Kidney epithelial cell (primary cell): ENCODE results near the gene GTPBP1. TPM values are rescaled to one million over a fixed set of nuclear protein-coding genes. Genes with fewer than 3 reads are reported as not detected.
A peak's percentile ranks its signal among the peaks of the same experiment; 100 is the strongest.

ENCODE experiments used
- DNase-seq: peaks from one replicate; pipeline ENCODE4 v3.0.0-alpha.2; 2010; ENCODE audit warnings: low read depth
- H3K27me3 ChIP-seq: 2 replicates; pipeline ENCODE4 v1.6.0; 2011; ENCODE audit warnings: low read length; ENCODE audit not compliant: control insufficient read depth, insufficient read depth
- H3K36me3 ChIP-seq: 2 replicates; pipeline ENCODE4 v1.5.1; 2011; ENCODE audit warnings: low read length; ENCODE audit not compliant: control insufficient read depth, insufficient read depth
- H3K4me3 ChIP-seq: 2 replicates; pipeline ENCODE4 v1.5.1; 2011; ENCODE audit warnings: low read depth, mild to moderate bottlenecking, control low read depth, low read length
- total RNA-seq: library from RNA; depleted of rRNA; stranded (reverse); fragments of >200 nt; gene quantifications from 2 replicates; pipeline ENCODE4 v1.2.3, GENCODE V29; 2015
- TF ChIP-seq, protein P1 (sequence below): IDR thresholded peaks from 2 replicates; pipeline ENCODE4 v1.5.1; 2011; ENCODE audit warnings: mild to moderate bottlenecking, moderate library complexity, low read length, control low read depth, inconsistent platforms; ENCODE audit not compliant: insufficient read depth, poor library complexity, severe bottlenecking

GTPBP1 gene
- total RNA-seq, 1 donor from 2014 or later, result 33.0 TPM

GRCh38 chr22:38700270-38700788 is 5.4 kb upstream of the GTPBP1 start:
- DNase-seq, result no peak

DNA sequence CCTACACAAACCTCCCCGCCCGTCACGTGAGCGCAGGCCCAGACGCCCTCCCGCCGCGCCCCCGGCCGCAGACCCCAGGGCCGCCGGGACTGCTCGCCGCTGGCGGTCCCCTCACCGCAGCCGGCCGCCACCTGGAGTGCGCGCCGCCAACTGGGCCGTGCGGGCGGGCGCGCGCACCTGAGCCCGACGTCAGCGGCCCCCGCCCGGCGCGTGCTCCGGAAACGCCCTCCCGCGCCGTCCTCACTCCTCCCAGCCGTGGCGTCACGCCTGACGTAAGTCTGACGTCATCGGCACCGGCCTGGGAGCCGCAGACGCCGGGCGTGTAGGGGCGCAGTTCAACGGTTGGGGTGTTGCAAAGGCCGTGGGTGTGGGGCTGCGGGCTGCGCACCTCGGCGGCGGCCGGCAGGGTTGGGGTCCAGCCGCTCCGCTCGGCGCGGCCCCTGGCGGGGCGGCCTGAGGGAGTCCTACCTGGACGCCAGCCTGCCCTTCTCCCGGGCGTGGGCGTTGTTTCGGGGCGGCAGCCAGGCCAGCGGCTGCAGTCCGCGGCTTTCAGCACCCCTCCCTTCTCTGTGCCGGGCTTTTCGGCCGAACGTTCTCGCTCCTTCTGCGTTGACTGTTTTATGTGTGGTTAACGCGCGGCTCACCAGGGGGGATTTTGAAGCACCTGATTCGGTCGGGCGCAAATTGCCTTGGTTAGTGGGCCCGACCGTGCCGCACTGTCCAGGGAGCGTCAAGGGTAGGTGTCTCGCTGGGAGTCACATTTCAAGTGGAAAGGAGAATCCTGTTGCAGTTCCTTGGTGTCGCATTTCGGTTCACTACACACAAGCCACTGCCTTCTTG is 4.7 kb upstream of the GTPBP1 start, which contains the start of gene JOSD1:
Gene JOSD1, minus strand, starts transcription at position 155 of the 840 bp plus-strand sequence. CDS start 956 bp downstream, outside the sequence.
- Histone ChIP-seq H3K4me3 (peak within 1 kb of the TSS; percentile 59), H3K36me3 (no peaks in the 10 kb centered on the region), H3K27me3 (no peaks in the 10 kb centered on the region)
- TF ChIP-seq, protein P1, sequence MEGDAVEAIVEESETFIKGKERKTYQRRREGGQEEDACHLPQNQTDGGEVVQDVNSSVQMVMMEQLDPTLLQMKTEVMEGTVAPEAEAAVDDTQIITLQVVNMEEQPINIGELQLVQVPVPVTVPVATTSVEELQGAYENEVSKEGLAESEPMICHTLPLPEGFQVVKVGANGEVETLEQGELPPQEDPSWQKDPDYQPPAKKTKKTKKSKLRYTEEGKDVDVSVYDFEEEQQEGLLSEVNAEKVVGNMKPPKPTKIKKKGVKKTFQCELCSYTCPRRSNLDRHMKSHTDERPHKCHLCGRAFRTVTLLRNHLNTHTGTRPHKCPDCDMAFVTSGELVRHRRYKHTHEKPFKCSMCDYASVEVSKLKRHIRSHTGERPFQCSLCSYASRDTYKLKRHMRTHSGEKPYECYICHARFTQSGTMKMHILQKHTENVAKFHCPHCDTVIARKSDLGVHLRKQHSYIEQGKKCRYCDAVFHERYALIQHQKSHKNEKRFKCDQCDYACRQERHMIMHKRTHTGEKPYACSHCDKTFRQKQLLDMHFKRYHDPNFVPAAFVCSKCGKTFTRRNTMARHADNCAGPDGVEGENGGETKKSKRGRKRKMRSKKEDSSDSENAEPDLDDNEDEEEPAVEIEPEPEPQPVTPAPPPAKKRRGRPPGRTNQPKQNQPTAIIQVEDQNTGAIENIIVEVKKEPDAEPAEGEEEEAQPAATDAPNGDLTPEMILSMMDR, result no peak
- peak; percentile 56 for DNase-seq

More at GRCh38 chr22:38700270-38700788, 5.4 kb upstream of the GTPBP1 start:
- no peaks in the 10 kb centered on the region for H3K27me3 ChIP-seq
- peak overlapping the region; percentile 59 for H3K4me3 ChIP-seq
- TF ChIP-seq, protein P1, result no peak
- H3K36me3 ChIP-seq, result no peaks in the 10 kb centered on the region

DNA sequence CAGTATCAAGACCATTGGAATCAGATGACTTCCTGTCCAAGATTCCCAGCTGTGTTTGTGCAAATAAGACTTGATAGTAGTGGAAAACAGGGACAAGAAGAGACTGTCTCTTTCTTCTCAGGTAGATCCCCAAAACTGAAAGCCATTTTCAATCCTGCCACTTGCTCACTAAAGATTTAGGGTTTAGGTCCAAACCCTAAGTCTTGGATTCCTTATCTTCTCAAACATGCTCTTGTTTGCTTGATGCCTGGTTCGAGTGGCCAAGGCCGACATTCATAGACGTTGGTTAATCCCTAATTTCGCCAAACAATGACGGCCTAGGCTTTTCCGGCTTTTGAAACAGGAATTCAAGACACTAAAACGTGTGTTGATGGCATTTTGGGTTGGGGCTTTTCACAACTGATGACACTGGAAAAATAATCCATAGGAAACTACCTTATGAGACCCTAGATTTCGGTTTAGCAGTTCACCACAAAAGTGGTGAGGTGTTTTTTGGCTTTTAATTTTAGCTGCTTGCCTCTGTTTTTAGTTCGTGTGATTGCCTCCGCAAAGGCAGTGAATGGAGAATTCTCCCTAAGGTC is 1.0 kb upstream of the GTPBP1 start:
- H3K27me3 ChIP-seq, result no peaks in the 10 kb centered on the region
- H3K36me3 ChIP-seq, result no peaks in the 10 kb centered on the region
- H3K4me3 ChIP-seq, result peak overlapping the region; percentile 28
- no peak for DNase-seq
- TF ChIP-seq, protein P1, result no peak

DNA sequence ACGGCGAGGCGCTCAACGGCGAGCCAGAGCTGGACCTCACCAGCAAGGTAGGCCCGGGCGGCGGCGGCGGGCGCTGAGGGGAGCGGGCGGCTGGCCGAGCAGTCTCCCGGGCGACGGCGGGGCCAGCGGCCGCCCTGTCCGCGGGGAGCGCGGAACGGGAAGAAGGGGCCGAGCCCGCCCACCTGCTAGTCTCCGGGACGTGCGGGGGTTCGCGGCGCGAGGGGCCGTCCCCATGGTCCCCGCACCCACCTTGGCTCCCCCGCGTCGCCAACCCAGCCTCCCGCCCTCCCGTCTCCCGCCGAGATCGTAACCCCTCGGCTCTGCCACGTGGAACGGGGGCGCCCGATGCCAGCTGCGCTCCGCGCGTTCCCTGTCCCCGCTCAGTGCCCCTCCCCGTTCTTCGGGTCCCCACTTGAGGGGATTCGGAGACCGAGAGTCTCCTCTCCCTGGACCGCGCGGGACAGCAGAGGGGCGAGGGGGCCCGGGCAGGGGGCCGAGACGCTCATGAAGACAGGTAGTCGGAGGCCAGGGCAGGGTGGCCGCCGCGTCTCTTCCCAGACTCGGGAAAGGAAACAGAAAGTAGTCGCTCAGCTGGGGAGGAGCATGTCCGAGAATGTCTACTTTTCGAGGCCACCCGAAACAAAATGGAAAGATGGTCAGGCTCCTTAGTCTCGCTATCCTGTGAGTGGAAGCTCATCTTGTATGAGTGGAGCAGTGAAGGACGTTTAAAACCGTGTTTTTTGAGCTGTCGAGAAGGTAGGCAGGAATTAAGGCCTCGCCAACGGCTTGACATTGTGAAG is 557 bp downstream of the GTPBP1 start:
- Histone ChIP-seq H3K4me3 (peak overlapping the region; percentile 98), H3K36me3 (no peaks in the 10 kb centered on the region), H3K27me3 (no peaks in the 10 kb centered on the region)
- TF ChIP-seq, protein P1, result no peak
- DNase-seq, result no peak

DNA sequence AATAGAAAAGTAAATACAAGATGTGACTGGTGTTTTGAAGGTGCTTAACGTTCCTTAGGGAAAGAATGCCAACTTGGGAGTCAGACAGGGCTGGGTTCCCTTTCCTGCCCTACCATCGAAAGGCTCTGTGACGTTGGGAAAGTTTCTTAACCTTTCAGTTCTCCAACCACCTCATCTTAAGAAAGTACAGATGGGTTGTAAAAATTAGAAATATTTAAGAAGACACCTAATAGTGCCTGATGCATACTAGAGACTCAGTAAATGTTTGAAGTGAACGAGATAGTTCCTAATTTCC is 1.1 kb downstream of the GTPBP1 start:
- H3K27me3 ChIP-seq, result no peaks in the 10 kb centered on the region
- no peak for DNase-seq
- no peaks in the 10 kb centered on the region for H3K36me3 ChIP-seq
- TF ChIP-seq, protein P1, result no peak
- peak overlapping the region; percentile 98 for H3K4me3 ChIP-seq
